GM12878 (cell line): Measurements from ENCODE around the gene RFXAP. TPM values are rescaled to one million over a fixed set of nuclear protein-coding genes. Genes with fewer than 3 reads are reported as not detected.

Experiments
- ATAC-seq: fragments of 200-7000 bp; cut with Tn5 transposase; 3 replicates; pipeline ENCODE4 v1.9.1; 2020; ENCODE audit warnings: mild to moderate bottlenecking, moderate library complexity
- BruUV-seq: library from RNA; stranded (reverse); fragments of 400-500 nt; replicated peaks from 2 replicates; lab custom pipeline; 2021; lab: Mats Ljungman, UMichigan
- CTCF ChIA-PET: fragments of 300-600 bp; sonication (Branson Sonifier 250); formaldehyde crosslinking; extraction: SDS; loops from one replicate; lab custom pipeline; 2021; ENCODE audit warnings: inconsistent platforms; lab: Yijun Ruan, JAX
- POLR2A ChIA-PET: fragments of 350-600 bp; formaldehyde crosslinking; extraction: SDS; loops from one replicate; lab custom pipeline; 2021; ENCODE audit warnings: inconsistent platforms; lab: Charles Lee
- RAD21 ChIA-PET: fragments of 300-600 bp; sonication (Branson Sonifier 250); formaldehyde crosslinking; loops from one replicate; lab custom pipeline; 2023; ENCODE audit warnings: antibody characterized with exemption; ENCODE audit not compliant: unreplicated experiment; lab: Charles Lee
- SMC1A ChIA-PET: fragments of 300-600 bp; sonication (Branson Sonifier 250); formaldehyde crosslinking; loops from one replicate; lab custom pipeline; 2023; ENCODE audit not compliant: unreplicated experiment, uncharacterized antibody; lab: Charles Lee
- DNase-seq: peaks from one replicate; pipeline ENCODE4 v3.0.0-alpha.2; 2011; ENCODE audit warnings: low read depth, low spot score
- FAIRE-seq: peaks from 3 replicates; lab custom pipeline; 2011; peaks lifted over from hg19 to GRCh38; lab: Jason Lieb, UNC
- H2AFZ ChIP-seq: 2 replicates; pipeline ENCODE4 v1.6.0; 2011; ENCODE audit warnings: low read depth, low read length, control low read depth; ENCODE audit not compliant: control insufficient read depth
- H3K27ac ChIP-seq: 2 replicates; pipeline ENCODE4 v1.5.1; 2011; ENCODE audit warnings: control low read depth; ENCODE audit not compliant: control insufficient read depth, insufficient read depth
- H3K27me3 ChIP-seq, 2 experiments: replicated peaks in 1 of 2; 2 replicates each; pipeline versions ENCODE4 v1.6.0 to v1.6.1; 2011; ENCODE audit warnings: low read length in 1 of 2; ENCODE audit not compliant: control insufficient read depth in 2 of 2, insufficient read depth in 2 of 2
- H3K36me3 ChIP-seq, 2 experiments: 2 replicates each; pipeline ENCODE4 v1.5.1; 2011; ENCODE audit warnings: low read length in 1 of 2; ENCODE audit not compliant: control insufficient read depth in 2 of 2, insufficient read depth in 2 of 2
- H3K4me1 ChIP-seq: 2 replicates; pipeline ENCODE4 v1.6.1; 2011; ENCODE audit warnings: mild to moderate bottlenecking, low read length, moderate library complexity, mixed read lengths; ENCODE audit not compliant: control insufficient read depth, insufficient read depth
- H3K4me2 ChIP-seq: 2 replicates; pipeline ENCODE4 v1.6.0; 2011; ENCODE audit warnings: control low read depth; ENCODE audit not compliant: control insufficient read depth, insufficient read depth
- H3K4me3 ChIP-seq: fragments of 200-600 bp; sonication (generic); 2 replicates; pipeline ENCODE4 v1.5.1; 2016
- H3K79me2 ChIP-seq: 2 replicates; pipeline ENCODE4 v1.6.0; 2011; ENCODE audit warnings: low read length; ENCODE audit not compliant: control insufficient read depth, insufficient read depth
- H3K9ac ChIP-seq: 2 replicates; pipeline ENCODE4 v1.8.0; 2011; ENCODE audit warnings: low read length, control low read depth, mixed read lengths; ENCODE audit not compliant: control insufficient read depth, insufficient read depth
- H3K9me3 ChIP-seq: replicated peaks from 3 replicates; pipeline ENCODE4 v1.5.1; 2011; ENCODE audit warnings: mild to moderate bottlenecking, low read length; ENCODE audit not compliant: control insufficient read depth, insufficient read depth
- H4K20me1 ChIP-seq: 2 replicates; pipeline ENCODE4 v1.6.0; 2011; ENCODE audit not compliant: control insufficient read depth, insufficient read depth
- BACH1 ChIP-seq: fragments of 450-650 bp; IDR thresholded peaks from 2 replicates; pipeline ENCODE4 v1.6.1; 2017; ENCODE audit warnings: mild to moderate bottlenecking, borderline replicate concordance
- CHD1 ChIP-seq: IDR thresholded peaks from 2 replicates; pipeline ENCODE4 v1.6.1; 2012; ENCODE audit warnings: low read depth, low read length, improper control_type of control experiment
- CREB1 ChIP-seq: IDR thresholded peaks from 2 replicates; pipeline ENCODE4 v1.6.1; 2012; ENCODE audit warnings: low read depth, mild to moderate bottlenecking, inconsistent platforms
- NBN ChIP-seq: fragments of 450-650 bp; IDR thresholded peaks from 2 replicates; pipeline ENCODE4 v1.6.1; 2016
- NFXL1 ChIP-seq: fragments of 450-650 bp; IDR thresholded peaks from 2 replicates; pipeline ENCODE4 v1.6.1; 2017; ENCODE audit warnings: antibody characterized with exemption, mild to moderate bottlenecking, borderline replicate concordance
- NFYB ChIP-seq: IDR thresholded peaks from 2 replicates; pipeline ENCODE4 v1.6.1; 2011; ENCODE audit warnings: low read depth, mild to moderate bottlenecking, low read length, improper control_type of control experiment, moderate library complexity; ENCODE audit not compliant: insufficient read depth
- POLR2A ChIP-seq: IDR thresholded peaks from 2 replicates; pipeline ENCODE4 v1.6.1; 2011; ENCODE audit warnings: low read depth, mild to moderate bottlenecking, low read length
- RAD21 ChIP-seq: IDR thresholded peaks from 2 replicates; pipeline ENCODE4 v1.6.1; 2011; ENCODE audit warnings: mild to moderate bottlenecking, low read depth, low read length, moderate library complexity; ENCODE audit not compliant: insufficient read depth
- RELA ChIP-seq: fragments of 450-650 bp; IDR thresholded peaks from 2 replicates; pipeline ENCODE4 v1.8.0; 2014; ENCODE audit warnings: borderline replicate concordance; ENCODE audit not compliant: partially characterized antibody
- RFX5 ChIP-seq: IDR thresholded peaks from 2 replicates; pipeline ENCODE4 v1.6.1; 2011; ENCODE audit warnings: low read depth, low read length, improper control_type of control experiment
- SMC3 ChIP-seq: IDR thresholded peaks from 2 replicates; pipeline ENCODE4 v1.6.1; 2011; ENCODE audit warnings: low read length, improper control_type of control experiment, borderline replicate concordance
- ZNF384 ChIP-seq: IDR thresholded peaks from 2 replicates; pipeline ENCODE4 v1.6.1; 2012; ENCODE audit warnings: low read depth, mild to moderate bottlenecking, low read length, improper control_type of control experiment, borderline replicate concordance
- WGBS: methylation state at CpG from one replicate; pipeline ENCODE4 v1.1.6; 2016; ENCODE audit warnings: low lambda C conversion rate; ENCODE audit not compliant: insufficient replicate concordance, insufficient coverage; ENCODE audit errors: missing lambda C conversion rate; 5-methylcytosine and 5-hydroxymethylcytosine counted together
- in situ Hi-C: fragments of 300-500 bp; cut with MboI; formaldehyde crosslinking; loops from 9 replicates; pipeline ENCODE4 v1.14.3; 2018; ENCODE audit warnings: mixed read lengths
- intact Hi-C: fragments of 100-400 bp; cut with micrococcal nuclease; formaldehyde crosslinking; loops from one replicate; pipeline ENCODE4 v1.14.2; 2022; ENCODE audit not compliant: unreplicated experiment
- polyA plus RNA-seq, 11 experiments: library from polyadenylated mRNA; depleted of rRNA in 4 of 11; unstranded in 6 of 11; stranded (reverse) in 5 of 11; fragments of >200 nt; fragmentation: Nextera tagmentation in 4 of 11; fragmentation: Illumina TruSeq in 1 of 11; extraction: Ambion mirVana in 4 of 11; extraction: Trizol in 1 of 11; gene quantifications; 1 replicate in 1 of 11; 2 replicates in 10 of 11; pipeline versions ENCODE4 v1.2.1 to v1.2.3, GENCODE V29; 2011 to 2016; ENCODE audit warnings: inconsistent platforms in 2 of 11, missing spikeins in 2 of 11, low read depth in 1 of 11
- total RNA-seq, 4 experiments: library from RNA; depleted of rRNA in 3 of 4; stranded (reverse); fragments of >200 nt in 3 of 4; fragmentation: Illumina TruSeq in 1 of 4; extraction: Trizol in 1 of 4; gene quantifications; 2 replicates each; pipeline versions ENCODE4 v1.2.1 to v1.2.3, GENCODE V29; 2013 to 2021
- TF ChIP-seq, protein P1 (sequence below): fragments of 150-350 bp; IDR thresholded peaks from 2 replicates; pipeline ENCODE4 v1.6.1; 2016; ENCODE audit warnings: low read depth, low read length
- TF ChIP-seq, protein P2 (sequence below): fragments of 450-650 bp; IDR thresholded peaks from 2 replicates; pipeline ENCODE4 v1.6.1; 2017; ENCODE audit warnings: mild to moderate bottlenecking, moderate library complexity

The RFXAP gene
- total and polyA plus RNA-seq, 10 of the 15 experiments (the other 5 are each of a cell fraction or from before 2014, with no cell fraction given) = 3.4 to 13.3 (median 7.7) TPM

DNA sequence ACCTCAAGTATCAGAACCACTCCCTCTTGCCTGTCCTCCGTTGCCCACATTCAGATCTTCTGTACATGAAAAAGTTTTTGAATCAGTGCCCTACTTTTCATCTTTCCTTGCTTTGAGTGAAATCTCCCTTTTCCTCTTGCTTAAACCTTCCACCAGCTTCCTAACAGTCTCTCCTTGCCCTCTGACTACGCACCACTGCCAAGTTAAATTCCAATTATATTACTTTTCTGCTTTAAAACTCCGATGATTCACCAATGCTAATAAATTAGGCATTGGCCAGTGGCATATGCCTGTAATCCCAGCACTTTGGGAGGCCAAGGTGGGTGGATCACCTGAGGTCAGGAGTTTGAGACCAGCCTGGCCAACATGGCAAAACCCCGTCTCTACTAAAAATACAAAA lies 30.7 kb upstream of the RFXAP start:
- no peak overlapping the region for H2AFZ ChIP-seq
- ChIA-PET CTCF (no interaction called here), POLR2A (no interaction called here), RAD21 (no interaction called here), SMC1A (no interaction called here)
- FAIRE-seq (no peak), DNase-seq (no peak), ATAC-seq (no peak)
- intact Hi-C loops = no loop called here
- no peak overlapping the region for H3K4me2 ChIP-seq
- in situ Hi-C loops = no loop called here
- H3K27ac ChIP-seq = no peak overlapping the region
- TF ChIP-seq RAD21 = no peak
- TF ChIP-seq, protein P1, sequence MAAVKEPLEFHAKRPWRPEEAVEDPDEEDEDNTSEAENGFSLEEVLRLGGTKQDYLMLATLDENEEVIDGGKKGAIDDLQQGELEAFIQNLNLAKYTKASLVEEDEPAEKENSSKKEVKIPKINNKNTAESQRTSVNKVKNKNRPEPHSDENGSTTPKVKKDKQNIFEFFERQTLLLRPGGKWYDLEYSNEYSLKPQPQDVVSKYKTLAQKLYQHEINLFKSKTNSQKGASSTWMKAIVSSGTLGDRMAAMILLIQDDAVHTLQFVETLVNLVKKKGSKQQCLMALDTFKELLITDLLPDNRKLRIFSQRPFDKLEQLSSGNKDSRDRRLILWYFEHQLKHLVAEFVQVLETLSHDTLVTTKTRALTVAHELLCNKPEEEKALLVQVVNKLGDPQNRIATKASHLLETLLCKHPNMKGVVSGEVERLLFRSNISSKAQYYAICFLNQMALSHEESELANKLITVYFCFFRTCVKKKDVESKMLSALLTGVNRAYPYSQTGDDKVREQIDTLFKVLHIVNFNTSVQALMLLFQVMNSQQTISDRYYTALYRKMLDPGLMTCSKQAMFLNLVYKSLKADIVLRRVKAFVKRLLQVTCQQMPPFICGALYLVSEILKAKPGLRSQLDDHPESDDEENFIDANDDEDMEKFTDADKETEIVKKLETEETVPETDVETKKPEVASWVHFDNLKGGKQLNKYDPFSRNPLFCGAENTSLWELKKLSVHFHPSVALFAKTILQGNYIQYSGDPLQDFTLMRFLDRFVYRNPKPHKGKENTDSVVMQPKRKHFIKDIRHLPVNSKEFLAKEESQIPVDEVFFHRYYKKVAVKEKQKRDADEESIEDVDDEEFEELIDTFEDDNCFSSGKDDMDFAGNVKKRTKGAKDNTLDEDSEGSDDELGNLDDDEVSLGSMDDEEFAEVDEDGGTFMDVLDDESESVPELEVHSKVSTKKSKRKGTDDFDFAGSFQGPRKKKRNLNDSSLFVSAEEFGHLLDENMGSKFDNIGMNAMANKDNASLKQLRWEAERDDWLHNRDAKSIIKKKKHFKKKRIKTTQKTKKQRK = no peak
- TF ChIP-seq RFX5 = no peak
- no peak for TF ChIP-seq SMC3
- no peak for TF ChIP-seq ZNF384
- TF ChIP-seq BACH1 = no peak
- TF ChIP-seq NFXL1 = no peak
- TF ChIP-seq RELA = no peak
- no peak for TF ChIP-seq NBN
- TF ChIP-seq CHD1 = no peak
- TF ChIP-seq, protein P2, sequence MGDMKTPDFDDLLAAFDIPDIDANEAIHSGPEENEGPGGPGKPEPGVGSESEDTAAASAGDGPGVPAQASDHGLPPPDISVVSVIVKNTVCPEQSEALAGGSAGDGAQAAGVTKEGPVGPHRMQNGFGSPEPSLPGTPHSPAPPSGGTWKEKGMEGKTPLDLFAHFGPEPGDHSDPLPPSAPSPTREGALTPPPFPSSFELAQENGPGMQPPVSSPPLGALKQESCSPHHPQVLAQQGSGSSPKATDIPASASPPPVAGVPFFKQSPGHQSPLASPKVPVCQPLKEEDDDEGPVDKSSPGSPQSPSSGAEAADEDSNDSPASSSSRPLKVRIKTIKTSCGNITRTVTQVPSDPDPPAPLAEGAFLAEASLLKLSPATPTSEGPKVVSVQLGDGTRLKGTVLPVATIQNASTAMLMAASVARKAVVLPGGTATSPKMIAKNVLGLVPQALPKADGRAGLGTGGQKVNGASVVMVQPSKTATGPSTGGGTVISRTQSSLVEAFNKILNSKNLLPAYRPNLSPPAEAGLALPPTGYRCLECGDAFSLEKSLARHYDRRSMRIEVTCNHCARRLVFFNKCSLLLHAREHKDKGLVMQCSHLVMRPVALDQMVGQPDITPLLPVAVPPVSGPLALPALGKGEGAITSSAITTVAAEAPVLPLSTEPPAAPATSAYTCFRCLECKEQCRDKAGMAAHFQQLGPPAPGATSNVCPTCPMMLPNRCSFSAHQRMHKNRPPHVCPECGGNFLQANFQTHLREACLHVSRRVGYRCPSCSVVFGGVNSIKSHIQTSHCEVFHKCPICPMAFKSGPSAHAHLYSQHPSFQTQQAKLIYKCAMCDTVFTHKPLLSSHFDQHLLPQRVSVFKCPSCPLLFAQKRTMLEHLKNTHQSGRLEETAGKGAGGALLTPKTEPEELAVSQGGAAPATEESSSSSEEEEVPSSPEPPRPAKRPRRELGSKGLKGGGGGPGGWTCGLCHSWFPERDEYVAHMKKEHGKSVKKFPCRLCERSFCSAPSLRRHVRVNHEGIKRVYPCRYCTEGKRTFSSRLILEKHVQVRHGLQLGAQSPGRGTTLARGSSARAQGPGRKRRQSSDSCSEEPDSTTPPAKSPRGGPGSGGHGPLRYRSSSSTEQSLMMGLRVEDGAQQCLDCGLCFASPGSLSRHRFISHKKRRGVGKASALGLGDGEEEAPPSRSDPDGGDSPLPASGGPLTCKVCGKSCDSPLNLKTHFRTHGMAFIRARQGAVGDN = no peak
- no peak for TF ChIP-seq CREB1
- no peak for TF ChIP-seq NFYB
- no peak for TF ChIP-seq POLR2A
- no peaks in the 10 kb centered on the region for H3K79me2 ChIP-seq
- no peaks in the 10 kb centered on the region for H3K27me3 ChIP-seq
- H4K20me1 ChIP-seq = no peaks in the 10 kb centered on the region
- H3K4me3 ChIP-seq = no peak overlapping the region
- H3K9ac ChIP-seq = no peak overlapping the region
- no peaks in the 10 kb centered on the region for H3K9me3 ChIP-seq
- no TSS peak for BruUV-seq
- H3K36me3 ChIP-seq = no peaks in the 10 kb centered on the region
- H3K4me1 ChIP-seq = no peaks in the 10 kb centered on the region
- 49% methylated on average over 4 of the region's 4 CpGs for WGBS
